ENCODE data around the gene PTPRM.

PTPRM gene

GRCh38 chr18:8252371-8252770 is 685.3 kb downstream of the PTPRM start:
- no peak overlapping the region for H3K4me3 ChIP-seq (ENCODE audit: low read depth, low read length)
- TF ChIP-seq, protein P1, sequence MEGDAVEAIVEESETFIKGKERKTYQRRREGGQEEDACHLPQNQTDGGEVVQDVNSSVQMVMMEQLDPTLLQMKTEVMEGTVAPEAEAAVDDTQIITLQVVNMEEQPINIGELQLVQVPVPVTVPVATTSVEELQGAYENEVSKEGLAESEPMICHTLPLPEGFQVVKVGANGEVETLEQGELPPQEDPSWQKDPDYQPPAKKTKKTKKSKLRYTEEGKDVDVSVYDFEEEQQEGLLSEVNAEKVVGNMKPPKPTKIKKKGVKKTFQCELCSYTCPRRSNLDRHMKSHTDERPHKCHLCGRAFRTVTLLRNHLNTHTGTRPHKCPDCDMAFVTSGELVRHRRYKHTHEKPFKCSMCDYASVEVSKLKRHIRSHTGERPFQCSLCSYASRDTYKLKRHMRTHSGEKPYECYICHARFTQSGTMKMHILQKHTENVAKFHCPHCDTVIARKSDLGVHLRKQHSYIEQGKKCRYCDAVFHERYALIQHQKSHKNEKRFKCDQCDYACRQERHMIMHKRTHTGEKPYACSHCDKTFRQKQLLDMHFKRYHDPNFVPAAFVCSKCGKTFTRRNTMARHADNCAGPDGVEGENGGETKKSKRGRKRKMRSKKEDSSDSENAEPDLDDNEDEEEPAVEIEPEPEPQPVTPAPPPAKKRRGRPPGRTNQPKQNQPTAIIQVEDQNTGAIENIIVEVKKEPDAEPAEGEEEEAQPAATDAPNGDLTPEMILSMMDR (IDR thresholded peaks at IDR 0.05; ENCODE audit: low read depth, low read length): no peak

DNA sequence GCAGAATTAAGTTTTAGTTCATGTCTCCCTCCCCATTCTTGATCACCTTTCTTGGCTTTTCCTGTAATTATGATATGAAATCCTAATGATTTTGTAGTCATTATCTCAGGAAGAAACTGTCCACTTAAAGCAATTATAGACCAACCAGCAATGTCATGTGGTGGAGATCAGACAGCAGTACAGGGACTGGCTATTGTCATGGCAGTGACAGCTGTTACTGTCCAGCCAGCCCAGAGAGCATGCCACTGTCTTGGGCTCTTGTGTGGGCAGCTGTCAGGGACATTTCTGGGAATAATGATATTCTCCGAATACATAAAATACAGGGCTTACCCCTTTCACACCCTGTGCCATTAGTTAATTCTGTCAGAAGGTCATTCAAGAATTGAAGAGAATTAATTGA is 686.8 kb downstream of the PTPRM start:
- H3K4me3 ChIP-seq (ENCODE audit: low read depth, low read length): no peak overlapping the region
- TF ChIP-seq, protein P1 (IDR thresholded peaks at IDR 0.05; ENCODE audit: low read depth, low read length): no peak

DNA sequence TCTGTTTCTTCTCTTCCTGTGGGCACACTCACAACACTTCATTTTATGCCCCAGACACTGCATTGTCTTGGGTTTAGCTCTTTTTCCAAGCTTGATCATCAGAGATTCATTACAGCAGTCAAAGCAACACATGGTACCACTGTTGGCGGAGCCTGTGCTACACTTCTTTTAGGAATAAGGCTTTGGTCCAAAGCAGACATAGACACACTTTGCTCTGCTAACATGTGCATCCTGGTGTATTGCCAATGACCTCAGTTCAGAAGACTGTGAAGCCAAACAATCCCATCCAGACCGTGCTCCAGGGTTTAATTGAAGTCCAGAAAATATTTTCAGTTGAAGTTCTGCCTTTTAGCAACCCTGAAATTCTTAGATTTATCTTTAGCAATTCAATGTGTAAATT is 687.5 kb downstream of the PTPRM start:
- H3K4me3 ChIP-seq (ENCODE audit: low read depth, low read length): no peak overlapping the region
- TF ChIP-seq, protein P1 (IDR thresholded peaks at IDR 0.05; ENCODE audit: low read depth, low read length): no peak

GRCh38 chr18:8257851-8258434 is 690.8 kb downstream of the PTPRM start:
- TF ChIP-seq, protein P1 (IDR thresholded peaks at IDR 0.05; ENCODE audit: low read depth, low read length): no peak
- no peak overlapping the region for H3K4me3 ChIP-seq (ENCODE audit: low read depth, low read length)

DNA sequence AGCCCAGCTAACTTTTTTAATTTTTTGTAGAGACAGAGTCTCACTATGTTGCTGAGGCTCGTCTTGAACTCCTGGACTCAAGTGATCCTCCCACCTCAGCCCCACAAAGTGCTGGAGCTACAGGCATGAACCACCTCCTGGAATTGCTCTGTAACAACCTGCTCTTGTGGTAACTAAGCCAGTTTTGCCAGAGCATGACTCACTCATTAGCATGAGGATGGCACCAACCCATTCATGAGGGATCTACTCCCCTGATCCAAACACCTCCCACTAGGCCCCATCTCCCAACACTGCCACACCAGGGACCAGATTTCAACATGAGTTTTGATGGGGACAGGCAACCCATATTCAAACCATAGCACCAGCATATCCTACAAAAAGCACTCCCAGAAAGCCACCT is 693.2 kb downstream of the PTPRM start:
- TF ChIP-seq, protein P1 (IDR thresholded peaks at IDR 0.05; ENCODE audit: low read depth, low read length): no peak
- H3K4me3 ChIP-seq (ENCODE audit: low read depth, low read length): no peak overlapping the region

DNA sequence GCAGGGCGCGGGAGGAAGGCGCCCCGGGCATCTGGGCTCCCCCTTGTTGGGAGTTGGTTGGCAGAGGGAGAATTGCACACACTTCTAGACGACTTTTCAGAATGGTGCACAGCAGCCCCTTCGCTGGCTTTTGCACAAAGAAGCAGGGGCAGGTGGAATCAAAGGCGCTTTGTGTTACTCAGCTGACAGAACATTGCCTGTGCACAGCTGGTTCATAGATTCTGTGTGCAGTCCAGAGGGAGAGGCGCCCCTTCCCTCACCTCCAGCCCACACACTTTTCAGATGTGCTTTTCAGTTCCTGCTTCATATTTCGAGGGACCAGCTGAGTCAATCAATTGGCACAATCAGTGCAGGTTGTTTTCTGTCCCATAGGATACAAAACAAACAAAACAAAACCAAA is 693.7 kb downstream of the PTPRM start:
- TF ChIP-seq, protein P1 (IDR thresholded peaks at IDR 0.05; ENCODE audit: low read depth, low read length): no peak
- H3K4me3 ChIP-seq (ENCODE audit: low read depth, low read length): no peak overlapping the region

GRCh38 chr18:8261651-8262091 is 694.6 kb downstream of the PTPRM start:
- no peak overlapping the region for H3K4me3 ChIP-seq (ENCODE audit: low read depth, low read length)
- TF ChIP-seq, protein P1 (IDR thresholded peaks at IDR 0.05; ENCODE audit: low read depth, low read length): no peak

Data from WI38 (cell line).